NB4 (cell line): Measurements from ENCODE around the gene OMG.
A peak's percentile ranks its signal among the peaks of the same experiment; 100 is the strongest.
"Not testable (repeated sequence)": the region's sequence is repeated elsewhere in the genome, so short reads cannot be mapped to it uniquely, and the experiment has no call there.

ENCODE experiments used
- DNase-seq: peaks from one replicate; pipeline ENCODE4 v3.0.0; 2010; ENCODE audit warnings: low read depth
- H3K4me3 ChIP-seq: one replicate; pipeline ENCODE4 v1.5.1; 2011; ENCODE audit warnings: mild to moderate bottlenecking, low read depth, low read length, moderate library complexity
- CTCF ChIP-seq: IDR thresholded peaks from one replicate; pipeline ENCODE4 v1.5.1; 2012; ENCODE audit warnings: low read depth, low read length
- MYC ChIP-seq: IDR thresholded peaks from 2 replicates; pipeline ENCODE4 v1.6.1; 2011; ENCODE audit warnings: low read depth, low read length
- POLR2A ChIP-seq: IDR thresholded peaks from 2 replicates; pipeline ENCODE4 v1.6.1; 2011; ENCODE audit warnings: mild to moderate bottlenecking; ENCODE audit not compliant: insufficient read length; ENCODE audit errors: extremely low read depth
- TF ChIP-seq, protein P1 (sequence below): IDR thresholded peaks from 2 replicates; pipeline ENCODE4 v1.6.1; 2011; ENCODE audit warnings: low read depth, low read length

The OMG gene

GRCh38 chr17:31273516-31273915 is 23.5 kb downstream of the OMG start:
- TF ChIP-seq, protein P1, sequence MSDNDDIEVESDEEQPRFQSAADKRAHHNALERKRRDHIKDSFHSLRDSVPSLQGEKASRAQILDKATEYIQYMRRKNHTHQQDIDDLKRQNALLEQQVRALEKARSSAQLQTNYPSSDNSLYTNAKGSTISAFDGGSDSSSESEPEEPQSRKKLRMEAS, result no peak
- TF ChIP-seq POLR2A, result no peak
- TF ChIP-seq MYC, result no peak
- no peak for TF ChIP-seq CTCF
- peak; percentile 19 for DNase-seq
- no peak overlapping the region for H3K4me3 ChIP-seq

GRCh38 chr17:31272803-31273202 is 24.2 kb downstream of the OMG start:
- TF ChIP-seq MYC (no peak), POLR2A (no peak), CTCF (no peak)
- TF ChIP-seq, protein P1, result no peak
- no peak overlapping the region for H3K4me3 ChIP-seq
- DNase-seq, result no peak

DNA sequence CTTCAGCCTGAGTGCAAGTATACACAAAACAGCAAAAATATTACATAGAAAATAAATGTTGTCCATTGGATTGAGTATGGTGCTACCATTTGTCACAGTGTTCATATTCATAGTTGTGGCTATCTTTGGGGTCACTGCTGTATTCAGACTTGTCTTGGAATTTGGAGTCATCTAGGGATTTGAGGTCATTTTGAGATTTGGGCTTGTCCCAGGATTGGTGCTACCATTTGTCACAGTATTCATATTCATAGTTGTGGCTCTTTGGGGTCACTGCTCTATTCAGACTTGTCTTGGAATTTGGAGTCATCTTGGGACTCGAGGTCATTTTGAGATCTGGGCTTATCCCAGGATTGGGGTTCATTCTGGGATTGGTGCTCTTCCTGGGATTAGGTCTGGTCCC is 24.8 kb downstream of the OMG start:
- TF ChIP-seq MYC (no peak), POLR2A (no peak), CTCF (no peak)
- TF ChIP-seq, protein P1, result no peak
- no peak for DNase-seq
- no peak overlapping the region for H3K4me3 ChIP-seq

GRCh38 chr17:31269578-31269983 is 27.5 kb downstream of the OMG start:
- TF ChIP-seq POLR2A, result no peak
- TF ChIP-seq, protein P1, result no peak
- no peak for TF ChIP-seq CTCF
- no peak for TF ChIP-seq MYC
- no peak overlapping the region for H3K4me3 ChIP-seq
- no peak for DNase-seq

DNA sequence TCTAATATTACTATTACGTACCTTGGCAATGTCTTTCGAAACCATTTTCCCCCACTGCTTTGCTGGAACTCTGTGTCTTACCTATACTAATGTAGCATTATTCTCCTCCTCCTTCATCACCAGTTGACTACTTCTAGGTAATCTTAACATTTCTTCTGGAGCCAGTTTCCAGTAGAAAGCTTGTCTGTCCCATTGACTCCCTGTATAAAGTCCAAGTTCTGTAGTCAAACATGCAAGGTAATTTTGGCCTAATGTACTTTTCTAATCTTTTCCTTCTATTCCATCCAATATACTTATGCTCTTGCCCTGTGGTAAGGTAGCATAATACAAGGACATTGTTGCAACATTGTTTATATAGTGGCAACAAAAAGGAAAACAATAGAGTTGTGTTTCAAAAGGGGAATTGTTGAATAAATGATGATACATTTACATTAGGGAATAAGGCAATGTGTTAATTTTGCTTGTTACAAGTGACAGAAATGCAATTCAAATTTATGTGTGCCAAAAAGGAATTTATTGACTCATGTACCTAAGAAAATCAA is 27.9 kb downstream of the OMG start:
- H3K4me3 ChIP-seq, result no peak overlapping the region
- TF ChIP-seq MYC, result no peak
- TF ChIP-seq, protein P1, result no peak
- no peak for TF ChIP-seq CTCF
- no peak for TF ChIP-seq POLR2A
- no peak for DNase-seq

DNA sequence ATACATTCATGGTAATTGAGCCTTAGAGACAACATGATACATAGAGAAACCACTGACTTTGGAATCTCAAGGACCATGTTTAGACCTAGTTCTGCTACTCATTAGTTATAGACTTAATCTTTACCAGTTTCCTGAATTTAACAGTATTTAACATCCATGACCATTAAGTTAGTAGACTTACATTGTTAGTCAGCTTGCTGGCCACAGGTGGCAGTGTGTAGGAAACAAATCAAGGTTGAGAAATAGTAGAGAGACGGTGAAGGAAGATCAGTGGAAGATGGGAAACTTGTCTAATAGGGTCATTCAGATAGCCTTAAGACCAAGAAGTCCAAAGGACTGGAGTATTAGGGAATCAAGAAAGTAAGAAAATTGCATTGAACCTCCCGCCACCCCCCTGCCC is 31.0 kb downstream of the OMG start:
- TF ChIP-seq CTCF (peak; percentile 44), POLR2A (no peak), MYC (no peak)
- TF ChIP-seq, protein P1, result no peak
- peak; percentile 39 for DNase-seq
- H3K4me3 ChIP-seq, result no peak overlapping the region

DNA sequence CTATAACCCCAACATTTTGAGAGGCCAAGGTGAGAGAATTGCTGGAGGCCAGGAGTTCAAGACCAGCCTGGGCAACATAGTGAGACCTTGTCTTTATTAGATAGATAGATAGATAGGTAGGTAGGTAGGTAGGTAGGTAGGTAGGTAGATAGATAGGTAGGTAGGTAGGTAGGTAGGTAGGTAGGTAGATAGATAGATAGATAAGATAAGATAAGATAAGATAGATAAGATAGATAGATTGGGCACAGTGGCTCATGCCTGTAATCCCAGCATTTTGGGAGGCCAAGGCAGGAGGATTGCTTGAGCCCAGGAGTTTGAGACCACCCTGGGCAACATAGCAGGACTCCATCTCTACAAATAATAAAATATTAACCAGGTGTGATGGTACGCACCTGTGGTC is 34.1 kb downstream of the OMG start:
- not testable (repeated sequence) for H3K4me3 ChIP-seq, DNase-seq
